HG03064 (cell line): Measurements from ENCODE around the gene SVOPL.
"Not testable (repeated sequence)": the region's sequence is repeated elsewhere in the genome, so short reads cannot be mapped to it uniquely, and the experiment has no call there.

Experiments used
- ATAC-seq: cut with Tn5 transposase; IDR thresholded peaks from one replicate; pipeline ENCODE4 v1.9.1; 2021; ENCODE audit warnings: low read depth; ENCODE audit not compliant: unreplicated experiment

The SVOPL gene

DNA sequence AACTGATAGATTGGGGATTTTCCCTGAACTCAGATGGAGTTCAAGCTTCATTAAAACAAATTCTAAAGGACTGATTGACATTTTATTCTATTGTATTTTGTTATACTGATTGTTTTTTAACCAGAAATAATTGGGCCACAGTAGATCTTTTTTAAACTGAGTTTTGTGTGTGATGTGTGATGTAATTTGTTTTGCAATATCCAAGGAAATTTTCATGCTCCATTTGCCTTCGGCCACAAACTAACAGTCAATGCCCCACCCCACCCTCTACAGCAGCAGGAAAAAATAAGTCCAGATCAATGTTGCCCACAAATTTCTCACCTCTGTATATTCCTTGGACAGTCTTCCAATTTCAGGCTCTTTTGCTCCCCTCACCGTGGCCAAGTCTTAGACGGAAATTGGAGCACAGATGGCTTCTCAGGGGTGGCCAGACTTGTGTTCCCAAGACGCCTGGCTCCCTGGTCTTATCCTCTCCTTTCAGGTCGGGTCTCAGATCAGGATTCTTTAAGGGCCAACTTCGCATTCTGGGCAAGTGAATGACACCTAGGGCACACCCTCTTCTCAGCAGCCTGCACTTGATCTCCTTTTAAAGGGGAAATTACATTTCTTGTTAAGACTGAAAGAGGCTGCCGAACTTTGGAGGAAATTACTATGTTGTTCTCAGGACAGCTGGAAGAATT, at the start of gene SVOPL:
SVOPL (minus strand) TSS at position 506 of the 680 bp plus-strand sequence. CDS start 22,317 bp downstream, outside the sequence.
- no peak for ATAC-seq

- ATAC-seq = no peak
Measured at GRCh38 chr7:138750473-138750872, 49.3 kb upstream of the SVOPL start.

- ATAC-seq = no peak
Measured at GRCh38 chr7:138749960-138750359, 48.8 kb upstream of the SVOPL start.

- ATAC-seq = no peak
Measured at GRCh38 chr7:138748666-138749065, 47.5 kb upstream of the SVOPL start.

- no peak for ATAC-seq
Measured at GRCh38 chr7:138746073-138746472, 44.9 kb upstream of the SVOPL start.

DNA sequence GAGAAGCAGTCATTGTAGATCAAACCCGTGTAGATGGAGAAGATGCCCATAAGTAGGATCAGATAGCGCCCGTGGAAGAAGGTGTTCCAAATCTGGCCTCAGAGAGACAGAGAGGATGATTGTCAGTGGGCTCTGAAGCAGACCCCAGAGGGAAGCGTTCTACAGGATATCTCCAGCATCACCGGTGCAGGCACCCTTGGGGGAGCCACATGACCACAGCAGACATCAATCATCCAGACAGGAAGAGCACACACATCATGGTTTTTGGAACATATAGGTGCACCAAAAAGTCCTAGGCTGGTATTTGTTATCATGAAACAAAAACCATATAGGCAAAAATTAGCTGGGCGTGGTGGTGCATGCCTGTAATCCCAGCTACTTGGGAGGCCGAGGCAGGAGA, 44.0 kb upstream of the SVOPL start:
- ATAC-seq = no peak

- ATAC-seq = no peak
Measured at GRCh38 chr7:138741453-138741735, 40.2 kb upstream of the SVOPL start.

DNA sequence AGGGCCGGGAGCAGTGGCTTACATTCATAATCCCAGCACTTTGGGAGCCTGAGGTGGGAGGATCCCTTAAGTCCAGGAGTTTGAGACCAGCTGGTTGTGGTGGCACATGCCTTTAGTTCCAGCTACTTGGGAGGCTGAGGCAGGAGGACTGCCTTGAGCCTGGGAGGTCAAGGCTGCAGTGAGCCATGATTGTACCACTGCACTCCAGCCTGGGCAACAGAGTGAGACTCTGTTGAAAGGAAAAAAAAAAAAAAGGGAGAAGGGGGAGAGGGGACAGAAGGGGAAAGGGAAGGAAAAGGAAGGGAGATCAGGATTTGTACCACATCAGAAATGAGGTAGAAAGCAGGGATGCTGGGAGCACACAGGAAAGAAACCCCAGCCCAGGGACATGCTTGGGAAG, 38.7 kb upstream of the SVOPL start:
- no peak for ATAC-seq

DNA sequence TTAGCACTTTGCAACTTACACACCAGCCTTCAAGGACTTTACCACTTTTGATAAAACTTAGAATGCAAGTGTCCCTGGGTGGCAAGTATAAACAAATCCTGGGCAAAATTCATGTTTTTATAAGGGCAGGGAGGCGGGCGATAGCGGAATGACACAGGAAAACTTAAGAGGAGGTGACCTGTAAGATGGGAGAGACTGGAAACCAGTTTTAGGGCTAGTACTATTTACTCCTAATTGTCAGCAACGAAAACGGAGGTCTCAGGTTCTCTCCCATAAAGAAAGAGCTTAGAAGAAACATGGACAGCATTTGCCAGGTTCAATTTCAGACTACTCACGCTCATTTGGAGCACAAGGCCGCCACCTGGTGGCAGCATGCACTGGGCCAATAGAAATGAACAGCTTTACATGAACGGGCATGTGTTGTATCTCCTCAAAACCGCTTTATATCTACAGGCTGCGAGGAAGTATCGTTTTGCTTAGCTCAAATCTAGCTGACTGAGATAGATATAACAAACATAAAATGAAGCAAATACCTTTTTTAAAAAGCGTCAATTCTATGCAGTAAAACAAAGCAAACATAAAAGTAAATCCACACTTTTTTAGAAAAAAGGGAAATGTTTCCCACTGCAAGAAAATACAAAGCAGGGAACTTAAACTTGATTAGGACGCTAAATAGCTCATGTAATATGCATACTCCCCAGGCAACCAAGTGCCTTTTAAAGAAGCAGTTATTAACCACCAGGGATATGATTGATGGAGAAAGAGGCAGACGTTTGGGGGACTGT, 37.6 kb upstream of the SVOPL start:
- ATAC-seq = no peak

DNA sequence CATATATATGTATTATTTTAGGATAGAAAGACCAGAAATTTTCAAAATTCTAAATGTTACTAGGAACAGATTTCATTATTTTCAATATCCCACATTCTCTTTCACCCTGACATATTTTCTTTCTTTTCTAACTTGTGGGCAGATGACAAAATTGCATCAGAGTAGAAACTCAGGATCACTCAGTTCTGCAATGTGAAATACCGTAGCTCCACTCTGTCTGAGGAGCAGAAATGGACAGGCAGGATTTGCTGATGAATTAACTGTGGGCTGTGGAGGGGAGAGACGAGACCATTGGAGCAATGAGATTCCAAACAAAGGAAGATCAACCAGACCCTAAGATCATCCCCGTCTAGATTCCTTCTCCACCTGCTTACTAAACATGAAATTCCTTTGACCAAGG, 37.0 kb upstream of the SVOPL start:
- ATAC-seq = no peak

DNA sequence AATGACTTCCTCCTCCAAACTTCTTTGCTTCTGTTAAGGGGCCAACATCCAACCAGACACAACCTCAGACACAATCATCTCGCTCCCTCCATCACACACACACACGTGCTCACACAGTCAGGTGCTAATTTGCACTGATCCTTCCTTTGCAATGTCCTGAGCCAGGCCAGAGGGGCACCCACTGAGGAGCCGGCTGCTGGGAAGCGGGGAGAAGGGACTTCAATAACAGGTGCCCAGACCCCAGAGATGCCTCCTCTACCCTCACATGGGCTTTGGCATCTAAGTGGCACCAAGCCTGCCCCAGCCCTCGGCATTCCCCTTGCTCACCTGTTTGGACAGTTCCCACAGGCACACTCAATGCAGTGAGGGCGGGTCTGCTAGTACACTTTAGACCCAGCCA, 34.2 kb upstream of the SVOPL start:
- ATAC-seq = no peak

DNA sequence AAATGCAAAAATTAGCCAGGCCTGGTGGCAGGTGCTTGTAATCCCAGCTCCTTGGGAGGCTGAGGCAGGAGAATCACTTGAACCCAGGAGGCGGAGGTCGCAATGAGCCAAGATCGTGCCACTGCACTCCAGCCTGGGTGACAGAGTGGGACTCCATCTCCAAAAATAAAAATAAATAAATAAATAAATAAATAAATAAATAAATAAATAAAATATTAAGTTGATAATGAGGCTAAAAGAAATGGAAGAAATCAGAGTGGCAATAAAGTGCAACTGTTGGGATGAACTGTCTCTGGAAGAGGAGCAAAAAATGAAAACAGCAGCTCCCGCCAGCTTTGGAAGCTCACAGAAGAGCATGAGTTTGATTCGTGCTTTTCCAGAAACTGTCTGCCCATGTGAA, 30.6 kb upstream of the SVOPL start:
- not testable (repeated sequence) for ATAC-seq

DNA sequence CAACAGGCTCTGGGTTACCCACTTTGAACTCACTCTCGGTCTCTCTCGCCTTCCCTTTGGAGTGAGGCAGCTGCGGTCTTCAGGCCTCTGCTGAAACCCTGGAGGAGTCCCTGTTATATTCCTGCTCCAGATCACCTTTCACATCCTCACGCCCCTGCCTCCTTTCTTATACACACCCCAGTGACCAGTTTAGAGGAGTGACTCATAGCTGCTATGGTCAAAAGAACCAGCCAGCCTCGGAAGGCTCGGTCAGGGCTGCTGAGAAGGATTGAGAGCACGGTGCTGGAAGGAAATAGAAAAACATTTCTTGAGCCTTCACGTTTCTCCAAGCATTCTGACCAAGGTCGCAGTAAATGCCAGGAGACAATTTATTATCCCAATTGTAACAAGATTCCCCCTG, 28.3 kb upstream of the SVOPL start:
- ATAC-seq = no peak

GRCh38 chr7:138727336-138728099, 26.4 kb upstream of the SVOPL start:
- no peak for ATAC-seq

GRCh38 chr7:138726288-138726687, 25.1 kb upstream of the SVOPL start:
- no peak for ATAC-seq

GRCh38 chr7:138720286-138720685, 19.1 kb upstream of the SVOPL start:
- no peak for ATAC-seq

- ATAC-seq = no peak
Measured at GRCh38 chr7:138716889-138717288, 15.7 kb upstream of the SVOPL start.

GRCh38 chr7:138713191-138713590, 12.0 kb upstream of the SVOPL start:
- ATAC-seq = no peak

GRCh38 chr7:138712652-138713051, 11.5 kb upstream of the SVOPL start:
- no peak for ATAC-seq

GRCh38 chr7:138710536-138711385, 9.6 kb upstream of the SVOPL start:
- ATAC-seq = no peak

- no peak for ATAC-seq
Measured at GRCh38 chr7:138705167-138705566, 4.0 kb upstream of the SVOPL start.
